ENCODE data around the gene NCKAP5. TPM values are rescaled to one million over a fixed set of nuclear protein-coding genes. Genes with fewer than 3 reads are reported as not detected.

Gene NCKAP5
- polyA plus RNA-seq, 2 of the 4 experiments (the other 2 are of a cell fraction), result 3.0 to 4.1 TPM

GRCh38 chr2:133085646-133086045 is 482.6 kb downstream of the NCKAP5 start:
- FAIRE-seq (no peak), DNase-seq (ENCODE audit: low read depth in 1 of 2, low spot score in 1 of 2) (no peak), ATAC-seq (no peak)
- Histone ChIP-seq H3K9me3 (no peaks in the 10 kb centered on the region), H3K4me2 (no peak overlapping the region), H3K4me1 (no peaks in the 10 kb centered on the region), H3K4me3 (no peak overlapping the region), H3K27ac (no peak overlapping the region)
- POLR2A ChIA-PET, result no interaction called here
- CTCF ChIA-PET, result no interaction called here
- TF ChIP-seq RFX5 (IDR thresholded peaks at IDR 0.05), result no peak
- no peak for TF ChIP-seq ZSCAN20 (CRISPR knock-in tag; IDR thresholded peaks at IDR 0.05)
- TF ChIP-seq HEYL (CRISPR knock-in tag; IDR thresholded peaks at IDR 0.05), result no peak
- no peak for TF ChIP-seq SREBF2 (IDR thresholded peaks at IDR 0.05)
- no peak for TF ChIP-seq POLR2A (IDR thresholded peaks at IDR 0.05; ENCODE audit: low read length)
- no peak for TF ChIP-seq POLR2AphosphoS2 (conservative IDR thresholded peaks at IDR 0.05; ENCODE audit: low read length)
- no peak for TF ChIP-seq CBX8 (IDR thresholded peaks at IDR 0.05)
- no peak for TF ChIP-seq KDM5A (IDR thresholded peaks at IDR 0.05)
- no peak for TF ChIP-seq EP300 (IDR thresholded peaks at IDR 0.05)
- WGBS (ENCODE audit: missing lambda C conversion rate), result 78% methylated on average over 2 of the region's 2 CpGs

- CTCF ChIA-PET, result no interaction called here
- Histone ChIP-seq H3K4me1 (no peaks in the 10 kb centered on the region), H3K9me3 (no peaks in the 10 kb centered on the region), H3K4me2 (no peak overlapping the region), H3K27ac (no peak overlapping the region), H3K4me3 (no peak overlapping the region)
- POLR2A ChIA-PET, result no interaction called here
- TF ChIP-seq MAFK (IDR thresholded peaks at IDR 0.05; ENCODE audit: partially characterized antibody) (peak; percentile 81), ESRRA (IDR thresholded peaks at IDR 0.05; ENCODE audit: borderline replicate concordance, low read length) (no peak)
- FAIRE-seq (no peak), DNase-seq (ENCODE audit: low read depth in 1 of 2, low spot score in 1 of 2) (no peak), ATAC-seq (no peak)
- WGBS (ENCODE audit: missing lambda C conversion rate), result 19% methylated on average over 1 of the region's 1 CpG
Observed at GRCh38 chr2:133082034-133082433, 486.2 kb downstream of the NCKAP5 start.

DNA sequence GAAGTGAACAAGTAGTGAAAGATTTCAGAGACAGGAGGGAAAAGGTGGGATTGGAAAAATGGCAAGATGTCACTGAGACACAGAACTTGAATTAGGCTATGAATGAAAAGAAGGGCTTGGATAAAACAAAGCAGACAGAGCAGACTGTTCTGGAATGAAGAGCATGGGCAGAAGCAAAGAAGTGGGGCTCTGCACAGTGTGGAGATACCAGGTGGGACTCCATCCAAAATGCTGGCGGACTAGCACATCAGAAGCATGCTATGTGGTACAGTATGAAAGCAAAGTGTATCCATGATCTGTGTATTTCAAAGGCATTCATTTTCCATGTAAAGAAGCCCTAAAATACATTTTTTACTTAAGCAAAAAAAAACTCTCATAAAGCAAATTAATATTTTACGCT is 487.4 kb downstream of the NCKAP5 start:
- CTCF ChIA-PET, result no interaction called here
- FAIRE-seq, result no peak

More for the DNA sequence above, 487.4 kb downstream of the NCKAP5 start:
- ATAC-seq, result no peak
- TF ChIP-seq MAX (IDR thresholded peaks at IDR 0.05) (no peak), ZSCAN20 (CRISPR knock-in tag; IDR thresholded peaks at IDR 0.05) (no peak), ELK1 (IDR thresholded peaks at IDR 0.05; ENCODE audit: low read depth, low read length) (no peak), HDAC2 (IDR thresholded peaks at IDR 0.05) (no peak), NFE2L2 (conservative IDR thresholded peaks at IDR 0.05; ENCODE audit: low read length) (no peak), ESRRA (IDR thresholded peaks at IDR 0.05; ENCODE audit: borderline replicate concordance, low read length) (no peak), MYC (IDR thresholded peaks at IDR 0.05; ENCODE audit: borderline replicate concordance, low read length) (no peak), JUNB (IDR thresholded peaks at IDR 0.05) (no peak), SREBF2 (IDR thresholded peaks at IDR 0.05) (no peak), MAFK (IDR thresholded peaks at IDR 0.05; ENCODE audit: partially characterized antibody) (no peak), FOSL2 (IDR thresholded peaks at IDR 0.05) (no peak), FOSL2 (CRISPR knock-in tag; IDR thresholded peaks at IDR 0.05) (no peak), CBX2 (IDR thresholded peaks at IDR 0.05; ENCODE audit: borderline replicate concordance, low read depth) (no peak), MAZ (IDR thresholded peaks at IDR 0.05; ENCODE audit: borderline replicate concordance, low read depth, low read length) (no peak), NPAS2 (CRISPR knock-in tag; IDR thresholded peaks at IDR 0.05; ENCODE audit: borderline replicate concordance) (no peak), NR3C1 (IDR thresholded peaks at IDR 0.05) (no peak), RCOR1 (IDR thresholded peaks at IDR 0.05; ENCODE audit: low read depth, low read length) (no peak), CEBPB (IDR thresholded peaks at IDR 0.05) (no peak), FOXS1 (CRISPR knock-in tag; IDR thresholded peaks at IDR 0.05) (no peak), KDM1A (IDR thresholded peaks at IDR 0.05; ENCODE audit: low read depth) (no peak)
- TF ChIP-seq, protein P1, sequence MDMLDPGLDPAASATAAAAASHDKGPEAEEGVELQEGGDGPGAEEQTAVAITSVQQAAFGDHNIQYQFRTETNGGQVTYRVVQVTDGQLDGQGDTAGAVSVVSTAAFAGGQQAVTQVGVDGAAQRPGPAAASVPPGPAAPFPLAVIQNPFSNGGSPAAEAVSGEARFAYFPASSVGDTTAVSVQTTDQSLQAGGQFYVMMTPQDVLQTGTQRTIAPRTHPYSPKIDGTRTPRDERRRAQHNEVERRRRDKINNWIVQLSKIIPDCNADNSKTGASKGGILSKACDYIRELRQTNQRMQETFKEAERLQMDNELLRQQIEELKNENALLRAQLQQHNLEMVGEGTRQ (IDR thresholded peaks at IDR 0.05), result no peak
- Histone ChIP-seq H3K27ac (no peak overlapping the region), H3K4me2 (no peak overlapping the region), H3K4me1 (no peaks in the 10 kb centered on the region), H3K9me3 (no peaks in the 10 kb centered on the region), H3K4me3 (no peak overlapping the region)
- no peak for DNase-seq (ENCODE audit: low read depth in 1 of 2, low spot score in 1 of 2)
- POLR2A ChIA-PET, result no interaction called here
- 83% methylated on average over 2 of the region's 2 CpGs for WGBS (ENCODE audit: missing lambda C conversion rate)

Measured in A549 (cell line).